ENCODE data around the gene SIVA1.

The SIVA1 gene

DNA sequence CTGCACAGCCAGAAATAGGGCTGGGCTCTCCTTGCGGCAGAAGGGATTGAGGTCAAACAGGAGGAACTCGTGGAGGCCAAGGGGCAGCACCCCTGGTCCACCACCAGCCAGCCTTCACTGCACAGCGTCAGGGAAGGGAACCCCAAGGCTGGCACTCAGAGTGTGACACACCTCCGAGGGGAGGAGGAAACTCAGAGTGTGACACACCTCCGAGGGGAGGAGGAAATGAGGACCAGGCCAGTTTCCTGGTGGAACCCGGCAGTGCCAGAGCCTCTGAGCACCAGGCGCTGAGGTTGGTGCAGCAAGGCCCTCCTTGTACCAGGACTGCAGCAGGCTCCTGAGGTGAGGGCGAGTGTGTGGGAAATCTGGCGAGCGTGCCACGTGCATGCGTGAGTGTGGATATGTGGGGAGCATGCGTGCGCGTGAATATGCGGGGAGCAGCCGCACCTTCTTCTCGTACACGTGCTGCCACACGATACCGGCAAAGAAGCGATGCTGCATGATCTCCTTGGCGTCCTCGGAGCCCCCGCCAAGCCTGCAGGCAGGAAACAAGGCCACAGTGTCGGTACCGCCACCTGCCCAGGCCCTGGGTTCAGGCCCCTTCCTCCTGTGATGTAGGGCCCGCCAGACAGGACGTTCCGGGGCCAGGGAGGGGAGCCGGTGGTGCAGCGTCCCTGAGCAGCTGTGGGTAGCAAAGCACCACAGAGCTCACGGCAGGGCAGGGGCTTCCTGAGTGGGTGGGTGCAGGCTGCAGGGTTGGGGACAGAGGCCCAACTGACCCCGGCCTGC lies 19.2 kb downstream of the SIVA1 start:
- no peak for DNase-seq

- no peak for DNase-seq
These were observed 20.0 kb downstream of the SIVA1 start for GRCh38 chr14:104772707-104773504.

- DNase-seq = no peak
These were observed 20.8 kb downstream of the SIVA1 start for GRCh38 chr14:104773505-104774452.

DNA sequence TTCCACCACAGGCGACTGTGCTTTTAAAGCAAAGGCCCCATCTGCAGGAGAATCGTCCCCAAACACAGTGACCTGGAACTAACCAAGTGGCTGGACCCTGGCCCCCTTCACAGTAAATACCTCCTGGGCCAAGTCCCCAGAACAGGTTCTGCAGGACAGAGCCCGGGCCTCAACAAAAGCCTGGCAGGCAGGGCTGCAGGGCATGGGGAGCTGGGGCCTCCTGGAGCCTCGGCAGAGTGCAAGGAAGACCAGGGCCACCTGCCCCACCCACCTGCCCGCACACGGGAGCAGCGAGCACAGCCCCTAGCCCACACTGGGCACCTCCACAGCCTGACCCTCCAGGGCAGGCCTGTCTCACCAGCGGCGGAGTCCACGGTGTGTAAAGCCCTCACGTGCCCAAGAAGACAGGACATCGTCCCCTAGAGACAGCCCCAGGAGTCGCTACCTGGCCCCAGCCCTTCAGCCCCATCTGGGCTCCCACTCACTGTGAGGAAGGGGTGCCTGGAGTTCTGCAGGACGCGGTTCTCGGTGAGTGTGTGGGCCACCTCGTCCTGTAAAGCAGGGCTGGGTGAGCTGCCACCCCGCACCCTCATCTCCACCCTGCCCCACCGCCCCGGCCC lies 21.6 kb downstream of the SIVA1 start:
- DNase-seq = no peak

- DNase-seq = no peak
These were observed 22.1 kb downstream of the SIVA1 start for GRCh38 chr14:104775073-104775489.

DNA sequence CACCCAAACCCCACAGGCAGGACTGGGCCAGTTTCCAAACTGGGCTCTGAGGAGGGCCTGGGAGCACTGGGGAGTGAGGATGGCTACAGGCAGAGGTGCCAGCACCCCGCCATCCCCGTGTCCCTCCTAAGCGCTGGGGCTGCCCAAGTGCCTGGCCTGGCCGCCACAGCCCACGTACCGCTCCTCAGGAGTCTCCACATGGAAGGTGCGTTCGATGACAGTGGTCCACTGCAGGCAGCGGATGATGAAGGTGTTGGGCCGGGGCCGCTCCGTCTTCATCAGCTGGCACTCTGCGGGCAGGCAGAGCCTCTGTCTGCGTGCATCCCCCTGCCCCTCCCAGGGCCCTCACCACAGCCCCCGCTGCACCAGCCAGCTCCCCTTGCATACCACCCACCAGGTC lies 23.5 kb downstream of the SIVA1 start:
- no peak for DNase-seq

DNA sequence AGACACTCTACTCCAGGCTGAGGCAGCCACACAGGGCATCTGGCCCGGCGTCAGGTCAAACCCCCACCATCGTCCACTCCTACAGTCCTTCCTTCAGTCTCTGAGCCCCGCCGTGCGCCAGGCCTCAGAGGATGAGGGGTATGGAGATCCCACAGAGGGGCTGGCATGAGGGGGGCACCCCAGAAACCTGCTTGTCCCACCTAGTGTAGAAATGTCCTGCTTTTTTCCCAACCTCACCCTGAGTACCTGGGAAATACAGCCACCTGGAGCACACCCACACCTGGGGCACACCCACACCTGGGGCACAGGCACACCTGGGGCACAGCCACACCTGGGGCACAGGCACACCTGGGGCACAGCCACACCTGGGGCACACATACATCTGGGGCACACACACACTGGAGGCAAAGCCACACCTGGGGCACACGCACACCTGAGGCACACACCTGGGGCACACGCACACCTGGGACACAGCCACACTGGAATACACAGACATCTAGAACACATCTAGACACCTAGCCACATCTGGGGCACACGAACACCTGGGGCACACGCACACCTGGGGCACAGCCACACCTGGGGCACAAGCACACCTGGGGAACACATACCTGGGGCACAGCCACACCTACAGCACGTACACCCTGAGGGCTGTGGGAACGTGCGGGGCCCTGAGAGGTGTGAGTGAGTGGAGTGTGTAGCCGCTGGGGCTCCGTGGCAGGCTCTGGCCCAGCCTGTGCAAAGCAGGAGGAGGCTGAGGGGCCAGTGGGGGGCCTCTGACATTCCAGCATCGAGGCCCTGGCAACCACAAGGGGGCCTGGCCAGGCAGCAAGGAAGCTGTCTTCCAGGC lies 24.2 kb downstream of the SIVA1 start:
- no peak for DNase-seq

DNA sequence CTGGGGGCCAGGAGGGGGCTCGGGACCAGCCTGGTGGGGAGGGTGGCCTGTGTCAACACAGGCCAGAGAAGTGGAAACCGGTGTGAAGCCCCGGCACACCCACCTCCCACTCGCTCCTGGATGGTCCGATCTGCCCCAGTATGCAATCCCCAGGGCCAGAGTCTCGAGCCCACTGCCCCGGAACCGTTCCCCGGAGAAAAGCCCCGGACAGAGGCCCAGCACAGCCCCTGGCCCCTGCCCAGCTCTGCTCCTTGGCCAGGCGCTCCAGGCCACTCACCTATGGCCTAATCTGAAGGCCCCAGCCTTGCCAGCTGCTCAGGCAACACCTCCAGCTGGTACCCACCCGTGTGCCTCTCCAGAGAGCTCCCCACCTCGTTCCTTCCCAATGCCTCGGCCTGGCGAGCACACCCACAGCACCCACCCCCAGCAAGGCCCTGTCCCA lies 24.9 kb downstream of the SIVA1 start:
- no peak for DNase-seq

GRCh38 chr14:104778694-104779331 lies 25.9 kb downstream of the SIVA1 start:
- DNase-seq = no peak

- no peak for DNase-seq
These were observed 27.0 kb downstream of the SIVA1 start for GRCh38 chr14:104779776-104780512.

- DNase-seq = no peak
These were observed 27.6 kb downstream of the SIVA1 start for GRCh38 chr14:104780513-104781030.

- DNase-seq = no peak
These were observed 28.5 kb downstream of the SIVA1 start for GRCh38 chr14:104781271-104782077.

- no peak for DNase-seq
These were observed 29.3 kb downstream of the SIVA1 start for GRCh38 chr14:104782086-104782807.

- no peak for DNase-seq
These were observed 29.8 kb downstream of the SIVA1 start for GRCh38 chr14:104782808-104783139.

GRCh38 chr14:104783484-104784217 lies 30.7 kb downstream of the SIVA1 start:
- no peak for DNase-seq

GRCh38 chr14:104784218-104784568 lies 31.2 kb downstream of the SIVA1 start:
- DNase-seq = no peak

- DNase-seq = no peak
These were observed 32.1 kb downstream of the SIVA1 start for GRCh38 chr14:104784846-104785707.
